Stimulated activated CD8-positive, alpha-beta memory T cell treated with anti-CD3 and anti-CD28 coated beads, Interleukin-15, amount 100 ng/mL, for 1 hour (primary cell): ENCODE data around the gene TPSB2.
"Not testable (repeated sequence)": the region's sequence is repeated elsewhere in the genome, so short reads cannot be mapped to it uniquely, and the experiment has no call there.

Experiments
- DNase-seq: peaks from one replicate; pipeline ENCODE4 v3.0.0-alpha.2; 2020; ENCODE audit warnings: low read depth

TPSB2 gene

DNA sequence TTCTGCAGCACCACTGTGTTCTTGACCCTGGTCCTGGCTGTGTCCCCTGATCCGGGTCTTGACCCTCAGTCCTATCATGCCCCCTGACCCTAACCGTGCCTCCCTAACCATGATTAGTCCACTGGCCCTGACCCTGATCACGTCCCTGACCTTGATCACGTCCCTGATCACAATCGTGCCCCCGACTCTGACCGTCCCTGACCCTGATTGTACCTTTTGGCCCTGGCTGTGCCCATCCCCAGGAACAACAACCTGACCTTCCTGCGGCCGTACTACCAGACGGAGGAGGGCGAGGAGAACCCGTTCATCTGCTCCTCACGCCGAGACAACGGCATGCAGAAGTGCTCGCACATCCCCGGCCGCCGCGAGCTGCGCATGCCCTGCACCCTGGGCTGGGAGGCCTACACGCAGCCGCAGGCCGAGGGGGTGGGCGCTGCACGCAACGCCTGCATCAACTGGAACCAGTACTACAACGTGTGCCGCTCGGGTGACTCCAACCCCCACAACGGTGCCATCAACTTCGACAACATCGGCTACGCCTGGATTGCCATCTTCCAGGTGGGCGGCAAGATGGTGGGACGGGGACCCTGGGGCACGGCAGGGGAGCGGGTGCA, 29.9 kb downstream of the TPSB2 start:
- DNase-seq, result no peak

DNA sequence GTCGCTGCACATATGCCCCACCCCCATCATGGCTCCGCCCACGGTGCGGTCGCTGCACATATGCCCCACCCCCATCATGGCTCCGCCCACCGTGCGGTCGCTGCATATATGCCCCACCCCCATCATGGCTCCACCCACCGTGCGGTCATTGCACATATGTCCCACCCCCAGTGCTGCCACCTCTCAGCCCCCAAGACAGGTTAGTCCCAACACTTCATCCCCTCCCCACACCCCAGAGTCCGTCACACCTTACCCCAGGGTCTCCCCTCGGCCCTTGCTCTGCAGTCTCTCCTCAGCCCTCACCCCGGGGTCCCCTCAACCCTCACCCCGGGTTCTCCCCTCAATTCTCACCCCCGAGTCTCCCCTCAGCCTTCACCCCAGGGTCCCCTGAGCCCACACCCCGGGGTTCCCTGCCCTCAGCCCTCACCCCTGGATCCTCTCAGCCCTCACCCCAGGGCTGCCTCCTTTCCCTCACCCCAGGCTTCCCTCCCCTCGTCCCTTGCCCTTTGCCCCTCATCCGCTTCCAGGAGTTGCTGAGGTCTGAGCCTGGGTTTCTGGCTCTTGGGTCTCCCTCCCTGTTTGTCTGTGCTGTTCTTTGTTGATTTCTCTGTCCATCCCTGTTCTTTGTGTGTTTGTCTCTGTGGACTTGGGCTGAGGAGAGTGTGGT, 30.5 kb downstream of the TPSB2 start:
- no peak for DNase-seq

DNA sequence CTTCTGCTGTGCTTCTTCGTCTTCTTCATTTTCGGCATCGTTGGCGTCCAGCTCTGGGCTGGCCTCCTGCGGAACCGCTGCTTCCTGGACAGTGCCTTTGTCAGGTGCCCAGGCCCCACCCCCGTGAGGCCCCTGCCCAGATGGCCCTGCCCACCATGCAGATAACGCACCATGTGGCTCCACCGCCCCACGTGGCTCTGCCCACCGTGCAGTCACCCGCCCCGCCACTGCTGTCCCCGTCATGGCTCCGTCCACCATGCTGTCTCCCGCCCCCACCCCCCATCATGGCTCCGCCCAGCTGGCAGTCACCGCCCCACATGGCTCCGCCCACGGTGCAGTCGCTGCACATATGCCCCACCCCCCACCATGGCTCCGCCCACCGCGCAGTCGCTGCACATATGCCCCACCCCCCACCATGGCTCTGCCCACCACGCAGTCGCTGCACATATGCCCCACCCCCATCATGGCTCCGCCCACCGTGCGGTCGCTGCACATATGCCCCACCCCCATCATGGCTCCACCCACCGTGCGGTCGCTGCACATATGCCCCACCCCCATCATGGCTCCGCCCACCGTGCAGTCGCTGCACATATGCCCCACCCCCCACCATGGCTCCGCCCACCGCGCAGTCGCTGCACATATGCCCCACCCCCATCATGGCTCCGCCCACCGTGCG, 31.2 kb downstream of the TPSB2 start:
- not testable (repeated sequence) for DNase-seq

DNA sequence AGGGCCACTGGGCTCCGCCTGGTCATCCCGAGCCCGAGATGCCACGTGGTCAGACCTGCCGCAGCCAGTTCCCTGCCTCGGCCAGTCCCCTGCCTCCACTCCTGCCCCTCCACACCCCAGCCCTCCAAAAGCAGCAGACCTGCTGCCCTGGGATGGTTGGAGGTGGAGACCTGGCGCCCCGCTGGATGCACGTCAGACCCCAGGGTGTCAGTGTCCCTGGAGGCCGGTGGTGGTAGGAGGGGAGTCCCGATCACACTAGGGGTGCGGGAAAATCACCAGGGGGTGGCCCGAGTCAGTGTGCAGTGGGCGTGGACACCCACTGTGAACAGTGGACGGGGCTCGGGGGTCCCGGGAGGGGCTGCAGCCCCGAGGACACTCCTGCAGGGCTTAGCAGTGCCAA, 31.8 kb downstream of the TPSB2 start:
- no peak for DNase-seq

DNA sequence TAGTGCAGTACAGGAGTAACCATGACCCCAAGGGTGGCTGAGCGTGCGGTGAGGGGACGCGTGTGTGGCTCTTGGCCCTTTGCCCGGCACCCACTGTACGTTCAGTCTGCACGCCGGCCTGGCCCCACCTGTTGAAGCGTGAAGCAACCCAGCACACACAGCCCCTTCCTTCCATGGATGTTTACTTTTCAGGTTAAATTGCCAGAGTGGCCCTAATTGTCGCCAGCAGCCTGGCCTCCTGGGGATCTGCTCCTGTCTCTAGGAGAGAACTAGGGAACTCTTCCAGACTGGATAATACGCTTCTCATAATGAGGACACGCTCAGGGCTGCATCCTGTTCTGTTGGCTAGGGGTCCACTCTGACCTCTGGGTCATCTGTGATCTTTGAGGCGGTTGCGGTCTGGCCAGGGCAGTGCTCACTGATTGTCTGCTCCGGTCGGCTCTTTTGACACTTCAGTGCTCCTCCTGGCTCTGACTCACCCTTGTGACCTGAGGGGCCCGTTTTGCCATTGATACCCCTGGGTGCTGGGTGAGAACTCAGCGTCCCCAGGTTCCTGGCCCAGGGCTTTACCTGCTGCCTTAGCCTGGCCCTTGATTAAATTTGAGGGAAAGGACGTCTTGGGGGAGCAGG, 32.6 kb downstream of the TPSB2 start:
- no peak for DNase-seq

DNA sequence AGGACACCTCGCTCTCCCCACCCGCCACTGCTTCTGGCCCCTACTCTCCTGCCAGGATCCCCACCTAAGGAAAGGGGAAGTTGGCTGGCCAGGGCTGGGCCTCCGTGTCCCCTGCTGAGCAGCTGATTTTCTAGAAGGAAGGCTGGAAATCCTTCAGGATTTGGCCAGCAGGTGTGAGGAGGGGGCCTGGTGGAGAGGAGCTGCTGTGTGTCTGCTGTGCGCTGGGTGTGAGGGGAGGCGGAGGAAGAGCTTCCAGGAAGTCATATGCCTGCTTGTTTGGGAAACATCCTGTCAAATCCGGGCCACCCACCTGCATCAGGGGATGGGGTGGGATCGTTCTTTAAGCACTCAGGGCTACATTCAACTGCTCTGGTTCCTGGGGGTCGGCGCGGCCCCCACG, 33.5 kb downstream of the TPSB2 start:
- no peak for DNase-seq

DNA sequence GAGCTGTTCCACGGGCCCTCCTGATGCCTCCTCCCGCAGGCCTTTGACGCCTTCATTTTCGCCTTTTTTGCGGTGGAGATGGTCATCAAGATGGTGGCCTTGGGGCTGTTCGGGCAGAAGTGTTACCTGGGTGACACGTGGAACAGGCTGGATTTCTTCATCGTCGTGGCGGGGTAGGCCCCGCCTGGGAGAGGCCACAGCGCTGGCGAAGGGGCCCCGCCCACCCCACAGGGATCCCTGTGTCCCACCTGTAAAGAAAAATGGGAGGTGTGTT, 34.7 kb downstream of the TPSB2 start:
- DNase-seq, result no peak

DNA sequence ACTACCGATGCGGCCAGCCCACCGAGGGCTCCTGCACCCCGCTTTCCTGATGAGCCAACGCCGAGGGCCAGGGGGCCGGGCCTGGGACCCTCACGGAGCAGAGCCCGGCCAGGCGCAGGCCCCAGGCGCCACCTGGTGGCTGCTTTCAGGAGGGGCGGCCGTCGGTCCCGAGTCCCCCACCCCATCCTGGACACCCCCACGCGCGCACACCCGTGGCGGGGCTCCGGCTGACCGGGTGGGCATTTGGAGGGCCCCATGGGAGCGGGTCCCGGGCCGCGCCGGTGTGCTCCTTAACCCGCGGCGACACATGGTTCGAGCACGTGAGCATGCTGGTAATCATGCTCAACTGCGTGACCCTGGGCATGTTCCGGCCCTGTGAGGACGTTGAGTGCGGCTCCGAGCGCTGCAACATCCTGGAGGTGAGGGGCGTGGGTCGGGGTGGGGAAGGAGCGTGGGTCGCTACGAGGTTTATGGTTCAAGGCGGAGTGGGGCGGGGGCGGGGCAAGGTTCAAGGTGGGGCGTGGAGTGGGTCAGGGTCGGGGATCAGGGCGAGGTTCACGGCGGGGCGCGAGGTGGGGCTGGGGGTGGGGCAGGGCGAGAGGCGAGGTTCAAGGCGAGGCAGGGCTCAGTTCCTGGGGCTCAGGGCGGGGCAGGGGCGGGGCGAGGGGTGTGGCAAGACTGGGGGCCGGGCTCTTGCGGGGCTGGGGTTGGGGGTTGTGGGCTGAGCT, 35.2 kb downstream of the TPSB2 start:
- no peak for DNase-seq

DNA sequence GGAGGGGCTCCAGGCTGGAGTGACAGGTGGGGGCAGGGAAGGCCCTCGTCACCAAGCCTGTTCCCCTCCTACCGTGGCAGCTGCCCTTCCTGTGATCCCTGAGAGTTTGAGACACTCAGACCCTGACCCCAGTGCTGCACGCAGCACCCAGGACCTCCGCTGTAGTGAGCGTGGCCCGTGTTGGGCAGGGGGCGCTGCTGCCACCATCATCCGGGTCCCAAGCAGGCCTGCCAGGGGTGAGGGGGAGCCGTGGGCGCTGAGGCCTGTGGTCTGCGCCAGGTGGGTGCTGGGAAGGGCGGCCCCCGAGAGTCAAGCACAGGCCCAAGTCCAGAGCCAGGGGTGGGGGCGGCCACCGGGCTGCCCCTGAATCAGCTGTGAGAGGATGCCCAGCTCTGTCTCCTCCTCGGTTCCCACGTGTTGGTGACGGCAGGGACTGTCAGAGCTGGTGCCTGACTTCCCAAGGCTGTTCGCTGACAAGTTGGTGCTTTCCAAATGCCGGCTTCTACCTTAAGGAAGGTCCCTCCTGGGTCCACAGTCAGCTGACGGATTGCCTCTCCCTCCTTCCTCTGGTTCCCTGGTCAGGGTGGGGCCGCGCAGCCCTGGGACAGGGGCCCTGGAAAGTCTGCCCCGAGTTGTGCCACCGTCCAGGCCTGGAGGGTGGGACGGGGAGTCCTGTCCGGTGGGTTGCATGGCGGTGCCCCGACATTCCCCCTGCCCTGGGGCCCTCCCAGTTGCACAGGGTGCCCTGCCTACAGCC, 36.0 kb downstream of the TPSB2 start:
- no peak for DNase-seq

DNA sequence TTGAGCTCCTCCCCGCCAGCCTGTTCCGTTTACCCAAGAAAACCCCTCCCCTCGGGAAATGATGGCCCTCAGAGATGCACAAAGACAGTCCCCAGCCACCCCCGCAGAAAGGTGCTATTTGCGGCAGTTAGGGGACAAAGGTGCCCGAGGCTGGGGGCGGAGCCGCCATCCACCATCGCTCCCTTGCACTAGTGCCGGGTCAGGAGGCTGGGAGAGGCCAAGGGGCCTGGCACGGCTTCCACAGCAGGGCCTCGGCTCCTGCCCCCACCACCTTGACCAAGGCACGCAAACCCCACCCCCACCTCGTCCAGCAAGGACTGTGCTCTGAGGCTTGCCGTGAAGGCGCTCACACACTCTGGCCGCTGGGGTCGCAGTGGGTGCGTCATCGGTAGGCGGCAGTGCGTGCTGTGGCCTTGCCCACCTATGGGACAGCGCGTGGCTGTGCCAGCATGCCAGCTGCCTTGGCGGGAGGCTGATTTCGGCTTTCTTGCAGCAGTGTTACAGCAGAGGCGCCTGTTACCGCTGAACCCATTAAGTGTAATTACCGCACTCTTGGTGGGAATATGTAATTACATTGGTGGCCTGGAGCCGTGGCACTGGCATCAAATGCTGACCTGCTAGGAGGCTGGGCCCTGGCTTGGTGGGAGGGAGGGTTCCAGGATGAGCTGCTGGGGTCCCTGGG, 36.7 kb downstream of the TPSB2 start:
- DNase-seq, result no peak

DNA sequence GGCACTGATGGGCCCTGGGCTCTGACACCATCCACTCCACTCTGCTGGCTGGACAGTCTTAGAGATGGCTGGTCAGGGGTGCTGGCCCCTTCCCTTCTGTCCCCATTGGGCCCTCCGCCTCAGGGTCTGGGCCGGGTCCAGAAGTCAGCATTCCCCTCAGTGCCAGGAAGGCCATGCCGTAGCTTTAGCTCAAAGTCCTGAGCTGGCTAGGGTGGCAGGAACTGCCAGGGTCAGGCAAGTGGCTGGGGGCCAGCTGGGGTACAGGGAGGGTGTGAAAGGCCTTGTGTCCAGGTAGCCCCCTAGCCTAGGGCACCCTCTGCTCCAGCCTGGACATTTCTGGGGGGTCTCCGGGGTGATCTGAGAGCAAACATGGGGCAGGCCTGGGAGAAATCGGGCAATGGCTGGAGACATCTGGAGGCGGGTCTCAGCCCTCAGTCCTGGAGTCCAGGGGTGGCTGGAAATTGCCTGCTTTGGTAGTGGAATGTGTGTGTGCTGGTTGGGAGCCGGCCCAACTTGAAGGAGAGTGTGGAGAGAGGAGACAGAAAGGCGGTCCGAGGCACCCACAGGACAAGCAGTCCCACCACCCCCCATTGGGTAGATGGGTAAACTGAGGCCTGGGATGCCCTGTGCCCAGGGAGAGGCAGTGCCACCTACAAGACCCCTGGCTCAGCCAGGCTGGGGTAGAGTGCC, 37.5 kb downstream of the TPSB2 start:
- DNase-seq, result no peak

DNA sequence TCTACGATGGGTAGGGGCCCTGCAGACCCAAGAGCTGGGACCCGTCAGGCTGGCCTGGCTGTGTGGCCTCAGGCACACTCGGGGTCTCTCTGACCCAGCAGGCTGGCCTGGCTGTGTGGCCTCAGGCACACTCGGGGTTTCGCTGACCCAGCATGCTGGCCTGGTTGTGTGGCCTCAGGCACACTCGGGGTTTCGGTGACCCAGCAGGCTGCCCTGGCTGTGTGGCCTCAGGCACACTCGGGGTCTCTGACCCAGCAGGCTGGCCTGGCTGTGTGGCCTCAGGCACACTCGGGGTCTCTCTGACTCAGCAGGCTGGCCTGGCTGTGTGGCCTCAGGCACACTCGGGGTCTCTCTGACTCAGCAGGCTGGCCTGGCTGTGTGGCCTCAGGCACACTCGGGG, 39.2 kb downstream of the TPSB2 start:
- not testable (repeated sequence) for DNase-seq

DNA sequence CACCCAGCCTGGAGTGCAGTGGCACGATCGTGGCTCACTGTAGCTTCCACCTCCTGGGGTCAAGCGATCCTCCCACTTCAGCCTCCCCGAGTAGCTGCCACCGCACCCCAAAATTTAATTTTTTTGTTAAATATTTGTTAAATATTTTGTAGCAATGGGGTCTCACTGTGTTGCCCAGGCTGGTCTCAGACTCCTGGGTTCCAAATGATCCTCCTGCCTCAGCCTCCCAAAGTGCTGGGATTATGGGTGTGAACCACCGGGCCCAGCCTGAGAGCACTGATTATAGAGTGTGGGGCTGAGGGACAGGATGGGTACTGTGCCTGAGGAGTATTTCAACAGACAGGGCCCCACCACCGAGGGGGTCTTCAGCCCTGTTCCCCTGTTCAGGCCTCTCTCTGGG, 40.5 kb downstream of the TPSB2 start:
- no peak for DNase-seq

DNA sequence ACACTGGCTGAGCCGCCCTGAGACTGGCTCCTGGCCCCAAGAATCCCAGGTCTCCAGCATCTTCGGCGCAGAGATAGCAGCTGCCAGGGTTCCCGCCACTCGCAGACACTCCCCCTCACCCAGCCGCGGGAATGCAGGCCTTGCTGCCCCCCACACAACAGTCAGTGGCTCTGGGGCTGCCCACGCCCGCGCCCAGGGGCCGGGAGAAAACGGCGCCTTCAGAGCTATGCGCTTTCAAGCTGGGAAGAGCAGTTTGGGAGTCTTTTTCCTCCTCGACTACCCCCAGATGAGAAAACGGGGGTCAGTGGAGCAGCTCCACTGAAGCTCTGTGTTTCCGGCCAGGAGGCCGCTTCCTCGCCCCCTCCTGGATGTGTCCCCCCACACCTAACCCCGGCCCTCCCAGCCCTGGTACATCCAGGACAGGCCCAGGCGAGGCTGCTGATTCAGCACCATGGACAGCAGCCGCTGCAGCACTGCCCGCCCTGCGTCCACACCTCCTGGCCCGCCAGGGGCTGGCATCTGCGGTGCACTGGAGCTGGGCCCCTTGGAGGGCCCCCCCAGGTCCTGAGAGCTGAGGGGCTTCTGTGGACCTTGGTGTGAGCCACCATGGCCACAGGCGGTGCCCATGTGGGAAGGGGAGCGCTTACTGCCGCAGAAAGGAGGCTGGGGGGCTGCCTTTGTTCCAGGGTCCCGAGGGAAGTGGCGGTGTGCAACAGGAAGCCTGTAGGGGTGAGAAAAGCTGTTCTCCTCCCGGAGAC, 41.4 kb downstream of the TPSB2 start:
- no peak for DNase-seq

DNA sequence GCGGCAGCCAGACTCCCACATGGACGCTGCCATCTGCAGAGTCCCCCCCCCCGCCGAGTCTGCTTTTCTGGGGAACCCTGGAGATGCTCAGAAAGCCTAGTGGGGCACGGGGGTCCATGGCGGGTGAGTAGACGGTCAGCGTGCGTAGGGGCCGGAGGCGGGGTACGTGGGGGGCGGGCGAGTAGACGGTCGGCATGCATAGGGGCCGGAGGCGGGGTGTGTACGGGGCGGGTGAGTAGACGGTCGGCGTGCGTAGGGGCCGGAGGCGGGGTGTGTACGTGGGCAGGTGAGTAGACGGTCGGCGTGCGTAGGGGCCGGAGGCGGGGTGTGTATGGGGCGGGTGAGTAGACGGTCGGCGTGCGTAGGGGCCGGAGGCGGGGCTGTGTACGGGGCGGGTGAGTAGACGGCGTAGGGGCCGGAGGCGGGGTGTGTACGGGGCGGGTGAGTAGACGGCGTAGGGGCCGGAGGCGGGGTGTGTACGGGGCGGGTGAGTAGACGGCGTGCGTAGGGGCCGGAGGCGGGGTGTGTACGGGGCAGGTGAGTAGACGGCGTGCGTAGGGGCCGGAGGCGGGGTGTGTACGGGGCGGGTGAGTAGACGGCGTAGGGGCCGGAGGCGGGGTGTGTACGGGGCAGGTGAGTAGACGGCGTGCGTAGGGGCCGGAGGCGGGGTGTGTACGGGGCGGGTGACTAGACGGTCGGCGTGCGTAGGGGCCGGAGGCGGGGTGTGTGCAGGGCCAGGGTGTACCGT, 44.4 kb downstream of the TPSB2 start:
- DNase-seq, result not testable (repeated sequence)

DNA sequence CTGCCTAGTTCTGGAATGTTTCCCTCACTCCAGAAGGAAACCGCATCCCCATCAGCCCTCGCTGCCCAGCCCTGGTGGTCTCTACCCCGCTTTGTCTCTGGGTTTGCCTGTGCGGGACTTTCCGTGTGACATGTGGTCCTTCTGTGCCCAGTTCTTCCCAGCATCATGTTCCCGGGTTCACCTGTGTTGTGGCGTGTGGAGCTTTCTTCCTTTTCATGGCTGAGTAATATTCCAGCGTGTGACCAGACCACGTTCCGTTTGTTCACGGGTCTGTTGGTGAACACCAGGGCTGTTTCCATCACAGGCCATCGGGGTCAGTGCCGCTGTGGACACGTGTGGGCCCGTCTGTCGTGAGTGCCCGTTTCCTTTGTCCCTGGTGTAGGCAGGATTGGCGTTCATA, 45.0 kb downstream of the TPSB2 start:
- no peak for DNase-seq

DNA sequence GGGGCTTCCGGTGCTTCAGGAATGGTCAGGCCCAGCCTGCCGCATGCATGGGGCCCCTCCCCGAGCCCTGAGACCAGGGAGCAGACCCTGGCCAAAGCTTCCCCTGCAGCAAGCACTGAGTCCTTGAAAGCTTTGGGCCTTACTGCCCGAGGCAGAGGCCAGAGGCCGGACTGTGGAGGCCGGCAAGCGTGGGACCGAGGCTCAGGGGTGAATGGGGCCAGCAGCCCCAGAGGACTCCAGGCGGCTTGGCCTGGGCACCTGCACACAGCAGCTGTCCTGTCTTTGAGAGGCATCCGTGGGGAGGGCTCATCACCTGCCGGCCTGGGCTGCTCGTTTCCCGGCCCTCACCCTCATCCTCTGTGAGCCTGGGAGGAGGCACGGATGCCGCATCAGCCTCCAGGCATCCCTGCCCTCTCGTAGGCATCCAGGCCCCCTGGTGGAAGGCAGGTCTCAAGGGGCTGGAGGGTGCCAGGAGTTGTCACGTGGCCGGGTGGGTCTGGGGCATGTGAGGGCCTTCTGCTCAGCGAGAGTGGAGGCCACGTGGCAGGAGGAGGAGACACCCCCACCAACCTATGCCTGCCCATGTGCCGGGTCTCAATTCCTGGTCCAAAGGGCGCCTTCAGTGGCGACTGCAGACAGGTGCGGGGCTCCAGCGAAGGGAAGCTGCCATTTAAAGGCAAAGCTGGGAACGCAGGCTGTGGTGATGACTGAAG, 45.7 kb downstream of the TPSB2 start:
- DNase-seq, result no peak
